ENCODE results near the gene NLRP2B.

Gene NLRP2B

GRCh38 chrX:57677132-57677858, 2.8 kb downstream of the NLRP2B start:
- H3K4me3 ChIP-seq (ENCODE audit: low read length), result no peak overlapping the region
- H3K4me1 ChIP-seq (ENCODE audit: low read length), result 0 out of 2 replicates have a peak, but pooled peaks cover 2% of the 10 kb centered on the region
- no peak overlapping the region for H3K27ac ChIP-seq (ENCODE audit: low read length)
- TF ChIP-seq CTCF (IDR thresholded peaks at IDR 0.05; ENCODE audit: low read length) (no peak), EZH2phosphoT487 (IDR thresholded peaks at IDR 0.05; ENCODE audit: low read length) (no peak), EZH2 (optimal IDR thresholded peaks at IDR 0.05; ENCODE audit: low read depth, low read length) (no peak)
- no peaks in the 10 kb centered on the region for H3K36me3 ChIP-seq (replicated peaks; ENCODE audit: insufficient read depth, low read length)
- no peaks in the 10 kb centered on the region for H4K20me1 ChIP-seq (ENCODE audit: insufficient read depth, low read length)
- H3K4me2 ChIP-seq (ENCODE audit: low read depth, low read length), result no peak overlapping the region
- H3K9me3 ChIP-seq (replicated peaks; ENCODE audit: insufficient read depth, low read length), result no peaks in the 10 kb centered on the region
- H3K79me2 ChIP-seq (ENCODE audit: low read length), result no peaks in the 10 kb centered on the region
- H3K9me2 ChIP-seq (replicated peaks; ENCODE audit: insufficient read depth, low read length), result no peaks in the 10 kb centered on the region
- no peak overlapping the region for H3K9ac ChIP-seq (ENCODE audit: low read length)
- H2AFZ ChIP-seq (ENCODE audit: low read length), result no peak overlapping the region
- peak; percentile 23 for DNase-seq
- 0 out of 2 replicates have a peak, but pooled peaks cover 1% of the 10 kb centered on the region for H3F3A ChIP-seq (ENCODE audit: insufficient read depth, low read length)
- no peaks in the 10 kb centered on the region for H3K27me3 ChIP-seq (replicated peaks; ENCODE audit: insufficient read depth, low read length)

- Histone ChIP-seq H3K9me3 (replicated peaks; ENCODE audit: insufficient read depth, low read length) (no peaks in the 10 kb centered on the region), H3K27me3 (replicated peaks; ENCODE audit: insufficient read depth, low read length) (no peaks in the 10 kb centered on the region), H3K9ac (ENCODE audit: low read length) (no peak overlapping the region), H3K9me2 (replicated peaks; ENCODE audit: insufficient read depth, low read length) (no peaks in the 10 kb centered on the region), H3K4me3 (ENCODE audit: low read length) (no peak overlapping the region), H3K4me1 (ENCODE audit: low read length) (no peaks in the 10 kb centered on the region), H3K4me2 (ENCODE audit: low read depth, low read length) (no peak overlapping the region), H4K20me1 (ENCODE audit: insufficient read depth, low read length) (no peaks in the 10 kb centered on the region), H2AFZ (ENCODE audit: low read length) (no peak overlapping the region), H3K36me3 (replicated peaks; ENCODE audit: insufficient read depth, low read length) (no peaks in the 10 kb centered on the region), H3K27ac (ENCODE audit: low read length) (no peak overlapping the region), H3K79me2 (ENCODE audit: low read length) (no peaks in the 10 kb centered on the region), H3F3A (ENCODE audit: insufficient read depth, low read length) (no peaks in the 10 kb centered on the region)
- no peak for TF ChIP-seq EZH2 (optimal IDR thresholded peaks at IDR 0.05; ENCODE audit: low read depth, low read length)
- no peak for TF ChIP-seq CTCF (IDR thresholded peaks at IDR 0.05; ENCODE audit: low read length)
- no peak for TF ChIP-seq EZH2phosphoT487 (IDR thresholded peaks at IDR 0.05; ENCODE audit: low read length)
- no peak for DNase-seq
Measured at GRCh38 chrX:57675320-57675719, 4.7 kb downstream of the NLRP2B start.

GRCh38 chrX:57674861-57675260, 5.2 kb downstream of the NLRP2B start:
- Histone ChIP-seq H3K9me2 (replicated peaks; ENCODE audit: insufficient read depth, low read length) (no peaks in the 10 kb centered on the region), H3K4me2 (ENCODE audit: low read depth, low read length) (no peak overlapping the region), H3K4me3 (ENCODE audit: low read length) (no peak overlapping the region), H3K36me3 (replicated peaks; ENCODE audit: insufficient read depth, low read length) (no peaks in the 10 kb centered on the region), H4K20me1 (ENCODE audit: insufficient read depth, low read length) (no peaks in the 10 kb centered on the region), H3K79me2 (ENCODE audit: low read length) (no peaks in the 10 kb centered on the region), H3K9me3 (replicated peaks; ENCODE audit: insufficient read depth, low read length) (no peaks in the 10 kb centered on the region), H3K27me3 (replicated peaks; ENCODE audit: insufficient read depth, low read length) (no peaks in the 10 kb centered on the region), H3K27ac (ENCODE audit: low read length) (no peak overlapping the region), H3K4me1 (ENCODE audit: low read length) (no peaks in the 10 kb centered on the region), H2AFZ (ENCODE audit: low read length) (no peak overlapping the region), H3K9ac (ENCODE audit: low read length) (no peak overlapping the region), H3F3A (ENCODE audit: insufficient read depth, low read length) (no peaks in the 10 kb centered on the region)
- DNase-seq, result no peak
- no peak for TF ChIP-seq EZH2 (optimal IDR thresholded peaks at IDR 0.05; ENCODE audit: low read depth, low read length)
- no peak for TF ChIP-seq CTCF (IDR thresholded peaks at IDR 0.05; ENCODE audit: low read length)
- no peak for TF ChIP-seq EZH2phosphoT487 (IDR thresholded peaks at IDR 0.05; ENCODE audit: low read length)

Data from MM.1S (cell line).